Gastroesophageal sphincter (tissue), 4 donors: Measurements from ENCODE around the gene ANKS6. TPM values are rescaled to one million over a fixed set of nuclear protein-coding genes. Genes with fewer than 3 reads are reported as not detected.

ENCODE experiments used
- ATAC-seq: fragments of 150-250 bp; one replicate; pipeline ENCODE4 v1.9.1; 2016; ENCODE audit warnings: mild to moderate bottlenecking, moderate library complexity
- H3K27ac ChIP-seq, 4 donors: fragments of 200-600 bp; sonication (generic) in 3 of 4; 1 replicate in 3 of 4; 2 replicates in 1 of 4; pipeline ENCODE4 v1.5.1; 2016 to 2019
- H3K27me3 ChIP-seq: fragments of 200-600 bp; sonication (generic); one replicate; pipeline ENCODE4 v1.5.1; 2019
- H3K36me3 ChIP-seq, 2 donors: fragments of 200-600 bp; sonication (generic); one replicate each; pipeline ENCODE4 v1.5.1; 2019; ENCODE audit warnings: control low read depth in 1 of 2
- H3K4me1 ChIP-seq, 3 donors: fragments of 200-600 bp; sonication (generic); 1 replicate in 2 of 3; 2 replicates in 1 of 3; pipeline ENCODE4 v1.5.1; 2016 to 2019; ENCODE audit warnings: control low read depth in 2 of 3
- H3K4me3 ChIP-seq, 2 donors: fragments of 200-600 bp; sonication (generic); one replicate each; pipeline ENCODE4 v1.5.1; 2019; ENCODE audit warnings: mild to moderate bottlenecking in 1 of 2, moderate library complexity in 1 of 2
- H3K9me3 ChIP-seq, 3 donors: fragments of 200-600 bp; sonication (generic); one replicate each; pipeline ENCODE4 v1.5.1; 2017 to 2019; ENCODE audit warnings: control low read depth in 2 of 3
- CTCF ChIP-seq, 4 experiments: fragments of 200-600 bp in 2 of 4; fragments of 450-650 bp in 2 of 4; sonication (generic) in 1 of 4; IDR thresholded peaks; one replicate each; pipeline ENCODE4 v1.5.1; 2017 to 2019; ENCODE audit warnings: antibody characterized with exemption in 4 of 4, mild to moderate bottlenecking in 2 of 4, moderate library complexity in 2 of 4
- EP300 ChIP-seq: sonication (generic); formaldehyde crosslinking; IDR thresholded peaks from one replicate; pipeline ENCODE4 v1.6.1; 2017; ENCODE audit warnings: antibody characterized with exemption, mild to moderate bottlenecking
- POLR2A ChIP-seq, 2 donors: fragments of 450-650 bp; IDR thresholded peaks; one replicate each; pipeline ENCODE4 v1.6.1; 2017; ENCODE audit warnings: antibody characterized with exemption in 2 of 2, mild to moderate bottlenecking in 2 of 2, moderate library complexity in 1 of 2
- POLR2AphosphoS5 ChIP-seq: sonication (generic); formaldehyde crosslinking; IDR thresholded peaks from one replicate; pipeline ENCODE4 v1.6.1; 2017; ENCODE audit warnings: antibody characterized with exemption
- WGBS, 2 donors: methylation state at CpG; one replicate each; pipeline ENCODE4 v1.1.5; 2018; ENCODE audit warnings: low coverage in 1 of 2; 5-methylcytosine and 5-hydroxymethylcytosine counted together
- total RNA-seq, 4 donors: library from RNA; depleted of rRNA; stranded (reverse); fragments of >200 nt; gene quantifications; one replicate each; pipeline ENCODE4 v1.1.0, GENCODE V29; 2016

The ANKS6 gene
- total RNA-seq, 4 donors from 2014 or later = 17.6 to 38.4 (median 22.8) TPM

- H3K9me3 ChIP-seq = peaks cover 0 to 5% (median 0%) of the 10 kb centered on the region in 3 donors
- no peaks in the 10 kb centered on the region for H3K4me1 ChIP-seq
- H3K36me3 ChIP-seq = peaks cover 0 to 11% of the 10 kb centered on the region in 2 donors
- H3K27me3 ChIP-seq = no peaks in the 10 kb centered on the region
- no peak for TF ChIP-seq POLR2A (IDR thresholded peaks at IDR 0.05)
- no peak for TF ChIP-seq CTCF (IDR thresholded peaks at IDR 0.05)
- no peak for TF ChIP-seq EP300
- TF ChIP-seq POLR2AphosphoS5 = no peak
- H3K27ac ChIP-seq = no peak overlapping the region
- WGBS, 2 donors = 82 to 94% methylated on average over 2 of the region's 2 CpGs
- ATAC-seq = no peak
- no peak overlapping the region for H3K4me3 ChIP-seq
Observed at GRCh38 chr9:98821831-98822230, 25.5 kb upstream of the ANKS6 start.

- no peak for ATAC-seq
- Histone ChIP-seq H3K4me3 (no peak overlapping the region), H3K4me1 (no peaks in the 10 kb centered on the region), H3K36me3 (peaks cover 0 to 2% of the 10 kb centered on the region in 2 donors), H3K27ac (no peak overlapping the region), H3K27me3 (no peaks in the 10 kb centered on the region), H3K9me3 (peaks cover 0 to 5% (median 0%) of the 10 kb centered on the region in 3 donors)
- 67% methylated on average over 1 of the region's 3 CpGs; no CpG with 5 or more reads in 1 of the 2 donors for WGBS, 2 donors
- TF ChIP-seq POLR2AphosphoS5 (no peak), POLR2A (IDR thresholded peaks at IDR 0.05) (no peak), CTCF (IDR thresholded peaks at IDR 0.05) (no peak), EP300 (no peak)
Observed at GRCh38 chr9:98819231-98819630, 22.9 kb upstream of the ANKS6 start.

- no peaks in the 10 kb centered on the region for H3K4me1 ChIP-seq
- no peak overlapping the region for H3K27ac ChIP-seq
- H3K27me3 ChIP-seq = no peaks in the 10 kb centered on the region
- TF ChIP-seq POLR2AphosphoS5 = no peak
- no peak for TF ChIP-seq CTCF (IDR thresholded peaks at IDR 0.05)
- no peak for TF ChIP-seq POLR2A (IDR thresholded peaks at IDR 0.05)
- TF ChIP-seq EP300 = no peak
- no peak for ATAC-seq
- no peak overlapping the region for H3K4me3 ChIP-seq
- WGBS, 2 donors = 71 to 75% methylated on average over 1 to 2 of the region's 2 CpGs
- H3K36me3 ChIP-seq = no peaks in the 10 kb centered on the region
- peaks cover 0 to 5% (median 0%) of the 10 kb centered on the region in 3 donors for H3K9me3 ChIP-seq
Observed at GRCh38 chr9:98818764-98819163, 22.4 kb upstream of the ANKS6 start.

GRCh38 chr9:98815391-98815951 lies 19.1 kb upstream of the ANKS6 start:
- Histone ChIP-seq H3K4me3 (no peak overlapping the region), H3K27ac (no peak overlapping the region), H3K27me3 (no peaks in the 10 kb centered on the region), H3K4me1 (peaks cover 0 to under 1% (median under 1%) of the 10 kb centered on the region in 3 donors), H3K9me3 (peaks cover 0 to 5% (median 0%) of the 10 kb centered on the region in 3 donors), H3K36me3 (no peaks in the 10 kb centered on the region)
- ATAC-seq = no peak
- TF ChIP-seq POLR2AphosphoS5 (no peak), EP300 (no peak), CTCF (IDR thresholded peaks at IDR 0.05) (no peak), POLR2A (IDR thresholded peaks at IDR 0.05) (no peak)
- WGBS, 2 donors = 78 to 87% methylated on average over 6 of the region's 6 CpGs

GRCh38 chr9:98811051-98811650 lies 14.8 kb upstream of the ANKS6 start:
- H3K36me3 ChIP-seq = no peaks in the 10 kb centered on the region
- H3K9me3 ChIP-seq = no peaks in the 10 kb centered on the region
- peak overlapping the region in 1 of 4 donors; percentile 20 for H3K27ac ChIP-seq
- H3K4me3 ChIP-seq = no peak overlapping the region
- H3K4me1 ChIP-seq = peaks cover 0 to 41% (median 16%) of the 10 kb centered on the region in 3 donors
- peak; percentile 57 for ATAC-seq
- WGBS, 2 donors = 31 to 57% methylated on average over 2 of the region's 2 CpGs
- no peaks in the 10 kb centered on the region for H3K27me3 ChIP-seq
- no peak for TF ChIP-seq POLR2AphosphoS5
- TF ChIP-seq EP300 = no peak
- TF ChIP-seq CTCF (IDR thresholded peaks at IDR 0.05) = no peak
- TF ChIP-seq POLR2A (IDR thresholded peaks at IDR 0.05) = no peak
